Measurements from ENCODE around the gene ANKMY2. TPM values are rescaled to one million over a fixed set of nuclear protein-coding genes. Genes with fewer than 3 reads are reported as not detected.

Gene ANKMY2
- total RNA-seq, 1 experiment from 2014 or later = 34.5 TPM

- ChIA-PET POLR2A (interaction anchor here (0.5 kb wide), 1 partner anchor 635 kb away, joined by 3 read pairs; no protein-coding TSS in a partner anchor), CTCF (no interaction called here)
- Mint-ChIP-seq H3K4me1 (ENCODE audit: low read depth, unreplicated experiment) (peaks cover 51% of the 10 kb centered on the region), H3K4me3 (ENCODE audit: unreplicated experiment) (no peak overlapping the region), H3K27ac (ENCODE audit: unreplicated experiment) (no peak overlapping the region), H3K27me3 (ENCODE audit: insufficient read depth, unreplicated experiment) (no peaks in the 10 kb centered on the region), H3K36me3 (ENCODE audit: insufficient read depth, unreplicated experiment) (peaks cover 21% of the 10 kb centered on the region), H3K9me3 (ENCODE audit: unreplicated experiment) (no peaks in the 10 kb centered on the region)
- H3K4me3 ChIP-seq (ENCODE audit: low read depth, low read length) = no peak overlapping the region
- no peaks in the 10 kb centered on the region for H3K9me3 ChIP-seq
- BruUV-seq (replicated peaks) = no TSS peak
- H3K4me1 ChIP-seq = peaks cover 75% of the 10 kb centered on the region
- intact Hi-C loops (cut with micrococcal nuclease; ENCODE audit: unreplicated experiment) = no loop called here
- H3K27me3 ChIP-seq (replicated peaks; ENCODE audit: control insufficient read depth, insufficient read depth, low read length) = no peaks in the 10 kb centered on the region
- DNase-seq = peak in 1 of 2 experiments; percentile 33
- TF ChIP-seq CTCF (IDR thresholded peaks at IDR 0.05; ENCODE audit: insufficient read depth in 1 of 2, low read depth in 1 of 2, low read length in 1 of 2, severe bottlenecking in 1 of 2, unreplicated experiment in 1 of 2) = no peak
- no peaks in the 10 kb centered on the region for H3K36me3 ChIP-seq (ENCODE audit: control insufficient read depth, insufficient read depth, low read length)
Observed at GRCh38 chr7:16652888-16653287, 7.3 kb upstream of the ANKMY2 start.

DNA sequence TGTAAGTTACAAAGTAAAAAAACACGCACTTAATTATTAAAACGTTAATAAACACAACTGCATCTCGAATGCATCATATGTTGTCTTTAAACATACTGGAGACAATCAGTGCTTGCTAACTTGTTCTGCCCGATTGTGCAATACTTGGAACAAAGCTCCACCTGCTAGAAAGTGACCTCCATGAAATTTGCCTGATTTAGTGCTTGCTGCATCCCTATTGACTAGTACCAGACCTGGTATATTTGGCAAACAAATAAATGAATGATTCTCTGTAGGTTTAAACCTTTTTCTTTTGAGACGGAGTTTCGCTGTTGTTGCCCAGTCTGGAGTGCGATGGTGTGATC is 6.7 kb upstream of the ANKMY2 start:
- no peaks in the 10 kb centered on the region for H3K36me3 ChIP-seq (ENCODE audit: control insufficient read depth, insufficient read depth, low read length)
- H3K27me3 Mint-ChIP-seq (ENCODE audit: insufficient read depth, unreplicated experiment) = no peaks in the 10 kb centered on the region
- H3K27me3 ChIP-seq (replicated peaks; ENCODE audit: control insufficient read depth, insufficient read depth, low read length) = no peaks in the 10 kb centered on the region
- intact Hi-C loops (cut with micrococcal nuclease; ENCODE audit: unreplicated experiment) = no loop called here
- no peaks in the 10 kb centered on the region for H3K9me3 Mint-ChIP-seq (ENCODE audit: unreplicated experiment)
- no peak overlapping the region for H3K27ac Mint-ChIP-seq (ENCODE audit: unreplicated experiment)
- H3K4me3 ChIP-seq (ENCODE audit: low read depth, low read length) = no peak overlapping the region
- ChIA-PET POLR2A (no interaction called here), CTCF (interaction anchor here (1.0 kb wide), 1 partner anchor 16 kb away, joined by 4 read pairs; no protein-coding TSS in a partner anchor)
- no peak overlapping the region for H3K4me3 Mint-ChIP-seq (ENCODE audit: unreplicated experiment)
- peaks cover 15% of the 10 kb centered on the region for H3K36me3 Mint-ChIP-seq (ENCODE audit: insufficient read depth, unreplicated experiment)
- DNase-seq = no peak
- TF ChIP-seq CTCF (IDR thresholded peaks at IDR 0.05; ENCODE audit: insufficient read depth in 1 of 2, low read depth in 1 of 2, low read length in 1 of 2, severe bottlenecking in 1 of 2, unreplicated experiment in 1 of 2) = no peak
- no peaks in the 10 kb centered on the region for H3K9me3 ChIP-seq
- peaks cover 47% of the 10 kb centered on the region for H3K4me1 Mint-ChIP-seq (ENCODE audit: low read depth, unreplicated experiment)
- BruUV-seq (replicated peaks) = no TSS peak
- H3K4me1 ChIP-seq = peaks cover 75% of the 10 kb centered on the region

DNA sequence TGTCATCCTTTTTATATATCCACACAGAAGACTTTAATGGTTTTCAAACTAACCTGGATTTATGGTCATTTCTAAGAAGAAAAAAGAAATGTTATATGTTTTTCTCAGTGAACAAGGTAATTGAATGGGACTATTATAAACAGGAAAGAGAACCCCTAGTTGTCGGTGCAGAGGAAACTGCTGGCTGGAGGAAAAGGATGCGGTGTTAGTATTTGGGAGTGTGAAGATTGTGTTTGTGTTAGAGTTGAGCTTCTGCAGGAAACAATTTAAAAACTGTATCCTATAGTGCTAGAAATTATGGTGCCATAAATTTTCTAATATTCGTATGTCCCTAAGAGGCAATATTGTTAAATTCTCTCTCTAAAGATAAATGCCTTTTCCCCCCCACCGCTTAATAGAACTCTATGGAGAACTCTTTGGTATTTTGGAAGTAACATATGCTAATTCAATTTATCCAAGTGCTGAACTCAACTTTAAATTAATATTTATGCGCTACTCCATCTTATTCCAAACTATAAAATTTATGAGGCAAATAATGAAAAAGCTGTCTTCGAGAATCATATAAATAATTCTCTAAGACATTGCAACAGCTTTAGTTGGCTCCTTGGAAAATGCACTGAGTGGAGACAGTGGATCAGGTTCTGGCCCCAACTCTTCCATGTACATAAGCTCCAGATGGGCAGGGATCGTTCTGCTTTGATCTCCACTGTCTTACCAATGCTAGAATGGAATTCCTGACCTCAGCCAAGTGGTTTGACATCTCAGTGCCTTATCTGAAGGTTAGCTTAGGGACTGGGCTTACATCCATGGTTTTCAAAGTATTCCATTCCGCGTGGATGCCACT is 6.1 kb upstream of the ANKMY2 start:
- BruUV-seq (replicated peaks) = no TSS peak
- no peak overlapping the region for H3K4me3 Mint-ChIP-seq (ENCODE audit: unreplicated experiment)
- ChIA-PET POLR2A (no interaction called here), CTCF (interaction anchor here (1.0 kb wide), 1 partner anchor 16 kb away, joined by 4 read pairs; no protein-coding TSS in a partner anchor)
- H3K27ac Mint-ChIP-seq (ENCODE audit: unreplicated experiment) = no peak overlapping the region
- H3K36me3 Mint-ChIP-seq (ENCODE audit: insufficient read depth, unreplicated experiment) = peaks cover 13% of the 10 kb centered on the region
- no peaks in the 10 kb centered on the region for H3K9me3 Mint-ChIP-seq (ENCODE audit: unreplicated experiment)
- no peaks in the 10 kb centered on the region for H3K27me3 ChIP-seq (replicated peaks; ENCODE audit: control insufficient read depth, insufficient read depth, low read length)
- peaks cover 69% of the 10 kb centered on the region for H3K4me1 ChIP-seq
- H3K27me3 Mint-ChIP-seq (ENCODE audit: insufficient read depth, unreplicated experiment) = no peaks in the 10 kb centered on the region
- peaks cover 45% of the 10 kb centered on the region for H3K4me1 Mint-ChIP-seq (ENCODE audit: low read depth, unreplicated experiment)
- H3K9me3 ChIP-seq = no peaks in the 10 kb centered on the region
- no peak for TF ChIP-seq CTCF (IDR thresholded peaks at IDR 0.05; ENCODE audit: insufficient read depth in 1 of 2, low read depth in 1 of 2, low read length in 1 of 2, severe bottlenecking in 1 of 2, unreplicated experiment in 1 of 2)
- DNase-seq = peak; percentile 43 to 60
- H3K4me3 ChIP-seq (ENCODE audit: low read depth, low read length) = no peak overlapping the region
- H3K36me3 ChIP-seq (ENCODE audit: control insufficient read depth, insufficient read depth, low read length) = no peaks in the 10 kb centered on the region
- intact Hi-C loops (cut with micrococcal nuclease; ENCODE audit: unreplicated experiment) = no loop called here
